ENCODE data around the gene KLF4. TPM values are rescaled to one million over a fixed set of nuclear protein-coding genes. Genes with fewer than 3 reads are reported as not detected.
"Not testable (repeated sequence)": the region's sequence is repeated elsewhere in the genome, so short reads cannot be mapped to it uniquely, and the experiment has no call there.

Gene KLF4
- total RNA-seq = 100 to 1,000 TPM; 481 to 507 TPM
- long read RNA-seq, transcript KLF4-201 (5 exons, 2,813 nt) = minor isoform, 176 of 801 reads
- long read RNA-seq, transcript KLF4-205 (3 exons, 2,393 nt) = major isoform, 456 of 801 reads
- long read RNA-seq, partial matches to known transcripts = 149 of 801 reads
- long read RNA-seq, other reads (novel, unspliced or antisense) = 20 of 801 reads

DNA sequence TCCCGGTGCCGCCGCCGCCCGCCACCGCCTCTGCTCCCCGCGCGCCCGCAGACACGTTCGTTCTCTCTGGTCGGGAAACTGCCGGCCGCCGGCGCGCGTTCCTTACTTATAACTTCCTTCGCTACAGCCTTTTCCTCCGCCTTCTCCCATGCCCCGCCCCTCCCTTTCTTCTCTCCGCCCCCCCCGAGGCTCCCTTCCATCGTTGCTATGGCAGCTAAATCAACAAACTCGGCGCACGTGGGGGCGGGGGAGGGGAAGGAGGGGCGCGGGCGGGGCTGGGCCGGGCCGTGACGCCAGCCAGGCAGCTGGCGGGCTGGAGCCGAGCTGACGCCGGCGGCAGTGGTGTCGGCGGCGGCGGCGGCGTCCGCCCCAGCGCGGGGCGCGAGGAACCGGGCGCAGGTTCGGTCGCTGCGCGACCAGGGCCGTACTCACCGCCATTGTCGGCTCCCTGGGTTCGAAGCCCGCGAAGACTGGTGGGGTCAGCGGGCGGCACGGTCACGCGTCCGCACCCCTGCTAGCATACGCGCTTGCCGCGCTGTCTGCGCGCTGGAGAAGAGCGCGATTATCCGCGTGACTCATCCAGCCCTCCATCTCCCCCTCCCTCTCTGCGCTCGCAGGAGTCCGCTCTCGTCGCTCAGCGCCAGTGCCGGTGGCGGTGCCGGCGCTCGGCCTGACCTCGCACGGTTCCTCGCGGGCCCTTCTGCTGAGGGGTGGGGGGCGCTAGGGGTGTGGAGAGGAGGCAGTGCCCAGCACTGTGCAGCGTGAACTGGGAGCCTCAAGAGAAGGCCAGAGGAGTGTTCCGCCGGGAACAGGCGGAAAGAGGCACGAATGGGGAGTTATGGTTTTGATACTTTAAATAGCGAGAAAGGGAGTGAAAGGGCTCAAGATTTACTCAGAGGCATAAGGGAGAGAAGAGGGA lies at the start of gene KLF4:
TSS of gene KLF4 (minus strand) at position 83 of the 919 bp plus-strand sequence. CDS start 597 bp downstream, outside the sequence.
- ATAC-seq = peak; percentile 59
- intact Hi-C loops (cut with DNase I, micrococcal nuclease) = loop anchor here in 1 of 2 donors (5.0 kb wide), 1 partner anchor 147 kb away; no protein-coding TSS in a partner anchor

DNA sequence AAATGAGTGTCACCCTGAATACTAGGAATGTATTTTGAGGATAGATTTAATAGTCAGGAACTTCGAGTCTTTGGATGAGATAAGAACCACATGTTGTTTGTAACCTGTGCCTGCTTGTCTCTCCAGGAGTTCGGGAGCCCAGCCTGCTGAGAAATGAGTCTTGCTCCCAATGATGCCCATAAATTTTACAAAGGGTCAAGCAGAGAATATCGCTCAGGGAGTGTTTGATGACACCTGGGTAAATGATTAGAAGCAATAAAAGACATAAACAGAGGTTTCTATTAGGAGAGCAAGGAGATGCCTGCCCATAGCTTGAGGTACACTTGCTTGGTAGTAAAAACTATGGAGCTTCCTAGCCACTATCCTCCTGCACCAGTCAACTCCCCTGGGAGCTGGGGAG lies 46.9 kb upstream of the KLF4 start:
- DNase-seq (no peak), ATAC-seq (peak; percentile 92)
- intact Hi-C loops (cut with DNase I, micrococcal nuclease) = no loop called here

More for the DNA sequence above, at the start of gene KLF4:
- peak; percentile 89 to 93 for DNase-seq

DNA sequence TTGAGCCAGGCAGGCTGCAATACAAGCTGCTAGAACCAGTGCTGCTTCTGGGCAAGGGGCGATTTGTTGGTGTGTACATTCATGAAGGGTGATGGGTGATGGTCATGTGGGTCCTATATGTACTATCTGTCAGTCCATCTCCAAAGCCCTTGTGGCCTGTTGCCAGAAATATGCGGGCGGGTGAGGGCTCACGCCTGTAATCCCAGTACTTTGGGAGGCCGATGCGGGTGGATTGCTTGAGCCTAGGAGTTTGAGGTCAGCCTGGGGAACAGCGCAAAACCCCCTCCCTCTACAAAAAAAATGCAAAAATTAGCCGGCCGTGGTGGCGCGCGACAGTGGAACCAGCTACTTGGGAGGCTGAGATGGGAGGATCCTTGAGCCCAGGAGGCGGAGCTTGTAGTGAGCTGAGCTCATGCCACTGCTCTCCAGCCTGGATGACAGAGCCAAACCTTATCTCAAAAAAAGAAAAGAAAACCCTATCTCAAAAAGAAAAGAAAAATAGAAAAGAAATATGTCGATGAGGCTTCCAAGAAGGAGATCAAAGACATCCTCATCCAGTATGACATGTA lies 45.0 kb upstream of the KLF4 start:
- DNase-seq (no peak), ATAC-seq (no peak)
- intact Hi-C loops (cut with DNase I, micrococcal nuclease) = no loop called here

DNA sequence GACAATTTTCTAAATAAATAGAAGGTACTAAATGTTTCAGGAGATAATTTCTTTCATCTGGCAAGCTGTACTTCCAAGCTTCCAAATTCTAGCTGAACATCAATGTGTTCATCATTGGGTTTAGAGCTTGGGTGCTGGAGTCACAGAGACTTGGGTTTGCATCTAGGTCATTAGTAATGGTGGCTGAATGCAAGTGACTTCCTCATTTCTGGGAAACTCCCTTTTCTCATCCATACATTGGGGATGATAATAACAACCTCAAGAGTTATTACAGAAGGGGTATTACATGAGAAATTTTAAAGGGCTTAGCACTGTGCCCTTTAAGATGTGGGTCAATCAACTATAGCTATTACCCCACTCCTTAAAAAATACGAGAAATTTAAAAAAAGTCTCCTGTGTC lies 41.1 kb upstream of the KLF4 start:
- ATAC-seq (no peak), DNase-seq (no peak)
- intact Hi-C loops (cut with DNase I, micrococcal nuclease) = no loop called here

DNA sequence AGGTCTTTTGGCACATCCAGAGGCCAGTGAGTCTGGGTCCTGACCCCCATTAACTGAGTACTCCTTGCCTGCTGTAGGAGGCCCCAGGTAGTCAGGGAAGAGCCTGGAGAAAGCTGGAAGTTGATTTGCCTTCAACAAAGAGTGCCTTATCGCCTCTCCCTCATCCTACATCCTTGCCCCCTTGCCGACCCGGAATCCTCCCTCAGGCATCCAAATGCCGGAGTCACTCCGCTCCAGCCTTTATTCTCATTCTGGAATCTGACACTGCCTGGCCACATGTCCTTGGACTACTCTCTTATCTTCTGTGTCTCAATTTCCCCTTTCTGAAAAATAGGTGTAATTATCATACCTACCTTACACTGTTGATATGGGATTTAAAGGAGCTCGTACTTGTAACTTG lies 39.1 kb upstream of the KLF4 start:
- intact Hi-C loops (cut with DNase I, micrococcal nuclease) = no loop called here

DNA sequence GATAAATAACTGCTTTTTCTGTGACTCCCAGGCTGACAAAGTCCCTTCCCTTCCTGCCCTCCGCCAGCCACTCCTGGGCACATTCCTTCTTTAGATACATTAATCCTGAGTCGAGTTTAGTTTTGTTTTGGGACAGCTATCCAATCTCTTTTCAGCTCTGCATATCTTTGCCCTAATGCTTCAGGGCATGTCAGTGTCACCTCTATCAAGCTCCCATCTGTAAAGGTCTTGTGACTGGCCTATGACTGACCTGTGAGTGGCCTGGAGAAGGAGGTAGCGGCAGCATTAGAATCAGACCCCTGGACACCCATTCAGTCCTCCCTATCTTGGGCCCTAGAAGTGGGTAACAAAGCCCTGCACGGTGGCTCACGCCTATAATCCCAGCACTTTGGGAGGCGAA lies 34.0 kb upstream of the KLF4 start:
- DNase-seq (no peak), ATAC-seq (no peak)
- intact Hi-C loops (cut with DNase I, micrococcal nuclease) = no loop called here

More for the DNA sequence above, 39.1 kb upstream of the KLF4 start:
- ATAC-seq (no peak), DNase-seq (no peak)

DNA sequence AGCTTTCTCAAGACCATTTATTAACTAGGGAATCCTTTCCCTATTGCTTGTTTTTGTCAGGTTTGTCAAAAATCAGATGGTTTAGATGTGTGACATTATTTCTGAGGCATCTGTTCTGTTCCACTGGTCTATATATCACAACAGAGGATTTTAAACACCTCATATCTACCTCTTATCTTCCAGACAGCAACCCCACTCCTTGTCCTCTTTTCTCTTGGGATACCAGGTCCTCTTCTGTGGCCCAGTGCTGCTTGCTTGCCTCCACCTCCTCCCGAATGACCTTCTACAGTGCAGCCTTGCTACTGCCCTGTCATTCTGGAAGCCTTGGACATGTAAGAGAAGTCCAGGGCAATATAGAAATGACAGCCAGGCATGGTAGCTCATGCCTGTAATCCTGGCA lies 30.6 kb upstream of the KLF4 start:
- DNase-seq (no peak), ATAC-seq (no peak)
- intact Hi-C loops (cut with DNase I, micrococcal nuclease) = no loop called here

DNA sequence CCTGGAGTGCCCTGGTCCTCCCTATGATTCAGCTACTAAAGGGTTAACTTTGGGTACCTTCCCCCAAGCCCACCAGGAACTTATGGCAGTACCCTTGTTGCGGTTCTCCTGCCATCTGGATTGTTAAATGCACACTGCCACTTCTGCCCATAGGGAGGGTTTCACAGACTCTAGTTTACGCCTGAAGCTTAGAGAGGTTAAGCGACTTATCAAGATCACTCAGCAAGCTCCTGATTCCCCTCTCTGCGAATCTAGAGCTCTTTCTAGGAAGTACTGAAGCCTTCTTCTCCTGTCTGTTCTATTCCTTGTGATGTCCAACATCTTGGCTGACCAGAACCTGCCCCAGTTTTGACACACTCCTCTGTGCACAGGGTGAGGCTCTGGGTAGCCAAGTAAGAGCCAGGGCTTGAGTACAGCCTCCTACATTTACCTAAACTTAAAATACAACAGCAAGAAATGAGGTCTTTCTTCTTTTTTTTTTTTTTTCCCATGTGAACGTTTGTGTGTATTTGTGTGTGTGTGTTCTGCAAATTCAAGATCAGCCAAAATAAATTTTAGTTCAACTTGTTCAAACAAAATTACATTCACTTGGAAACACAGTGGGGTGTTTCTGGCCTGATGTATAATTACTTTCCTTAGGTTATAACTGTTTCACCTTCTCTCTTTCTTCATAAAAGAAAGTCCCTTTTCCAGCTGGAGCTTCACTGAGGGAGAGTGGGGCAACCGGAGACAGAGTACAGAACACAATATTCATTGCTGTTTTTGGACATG lies 28.7 kb upstream of the KLF4 start:
- intact Hi-C loops (cut with DNase I, micrococcal nuclease) = no loop called here
- DNase-seq (no peak), ATAC-seq (no peak)

DNA sequence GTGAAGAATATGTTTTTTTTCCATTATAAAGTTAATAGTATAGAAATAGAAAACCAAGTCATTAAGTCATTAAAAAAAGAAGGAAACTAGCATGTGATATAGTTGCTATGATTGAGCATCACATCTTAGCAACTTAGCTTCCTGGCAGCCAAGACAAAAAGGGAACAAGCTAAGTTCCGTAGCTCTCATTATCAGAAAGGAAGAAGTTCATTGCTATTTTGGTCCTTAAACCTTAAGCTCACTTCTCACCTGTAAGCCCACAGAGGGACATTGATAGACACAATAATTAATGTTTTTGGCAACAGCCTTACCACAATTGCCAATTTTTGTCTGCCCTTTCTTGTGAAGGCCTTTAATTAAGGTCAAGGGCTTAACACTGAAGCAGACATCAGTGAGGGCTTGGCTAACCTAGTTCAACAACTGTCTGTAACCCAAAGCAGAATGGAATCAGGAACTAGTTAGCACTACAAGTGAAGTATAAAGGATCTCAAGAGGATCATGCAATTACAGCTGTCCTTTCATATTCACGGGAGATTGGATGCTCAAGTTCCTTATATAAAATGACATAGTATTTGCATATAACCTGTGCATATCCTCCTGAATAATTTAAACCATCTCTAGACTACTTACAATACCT lies 24.0 kb upstream of the KLF4 start:
- ATAC-seq = no peak
- DNase-seq = no peak
- intact Hi-C loops (cut with DNase I, micrococcal nuclease) = no loop called here

DNA sequence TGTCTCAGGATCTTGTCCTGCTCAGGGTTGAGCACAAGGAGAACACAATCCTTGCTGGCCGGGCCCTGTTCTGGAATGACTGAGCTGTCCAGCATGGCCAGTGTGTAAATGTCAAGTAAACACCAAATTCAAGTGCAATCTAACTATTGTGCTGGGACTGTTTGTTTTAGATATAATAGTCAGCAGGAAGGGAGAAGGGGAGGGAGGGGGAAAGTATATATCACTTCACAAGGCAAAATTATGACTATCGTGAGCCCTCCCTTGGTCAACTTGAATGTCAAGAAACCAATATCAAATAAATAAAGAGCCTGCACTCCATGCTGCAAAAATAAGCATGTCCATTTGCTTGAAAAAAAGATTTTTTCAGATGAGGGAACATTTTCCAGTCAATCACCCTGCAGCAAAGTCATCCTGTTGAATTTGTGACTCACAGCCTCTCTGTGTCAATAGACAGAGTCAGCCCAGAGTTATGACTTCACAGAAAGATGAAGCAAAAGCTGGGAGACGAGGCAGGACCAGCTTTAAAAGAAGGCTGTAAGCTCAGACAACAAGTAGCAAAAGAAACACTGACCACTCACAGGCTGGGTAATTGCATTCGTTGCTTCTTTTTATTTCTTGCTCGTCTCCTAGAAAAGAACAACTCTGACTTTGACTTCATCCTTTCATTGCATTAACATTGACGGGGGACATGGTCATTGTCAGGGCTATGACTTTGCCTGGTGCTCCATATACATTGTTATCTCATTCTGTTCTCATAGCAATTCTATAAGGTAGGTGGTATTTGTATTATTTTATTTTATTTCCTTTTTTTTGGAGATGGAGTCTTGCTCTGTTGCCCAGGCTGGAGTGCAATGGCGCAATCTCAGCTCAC lies 15.3 kb upstream of the KLF4 start:
- ATAC-seq = peak; percentile 88
- intact Hi-C loops (cut with DNase I, micrococcal nuclease) = no loop called here
- DNase-seq = peak; percentile 41 to 44

DNA sequence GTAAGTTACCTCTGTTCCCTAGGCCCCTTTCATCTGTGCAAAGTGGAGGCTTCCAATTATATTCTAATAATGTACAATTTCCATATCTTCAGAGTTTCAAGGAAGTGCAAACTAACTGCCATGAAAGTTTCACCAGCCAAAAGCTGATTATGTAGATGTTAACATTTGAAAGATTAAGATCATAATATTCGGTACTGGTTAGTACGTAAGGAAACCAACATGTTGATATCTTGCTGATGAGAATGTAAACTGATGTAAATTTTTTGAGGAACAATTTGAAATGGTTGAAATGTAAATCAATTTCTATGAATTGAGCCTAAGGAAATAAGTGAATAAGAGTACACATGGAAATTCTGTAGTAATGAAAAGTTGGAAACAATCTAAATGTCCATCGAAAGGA lies 12.9 kb upstream of the KLF4 start:
- intact Hi-C loops (cut with DNase I, micrococcal nuclease) = no loop called here
- ATAC-seq (no peak), DNase-seq (no peak)

DNA sequence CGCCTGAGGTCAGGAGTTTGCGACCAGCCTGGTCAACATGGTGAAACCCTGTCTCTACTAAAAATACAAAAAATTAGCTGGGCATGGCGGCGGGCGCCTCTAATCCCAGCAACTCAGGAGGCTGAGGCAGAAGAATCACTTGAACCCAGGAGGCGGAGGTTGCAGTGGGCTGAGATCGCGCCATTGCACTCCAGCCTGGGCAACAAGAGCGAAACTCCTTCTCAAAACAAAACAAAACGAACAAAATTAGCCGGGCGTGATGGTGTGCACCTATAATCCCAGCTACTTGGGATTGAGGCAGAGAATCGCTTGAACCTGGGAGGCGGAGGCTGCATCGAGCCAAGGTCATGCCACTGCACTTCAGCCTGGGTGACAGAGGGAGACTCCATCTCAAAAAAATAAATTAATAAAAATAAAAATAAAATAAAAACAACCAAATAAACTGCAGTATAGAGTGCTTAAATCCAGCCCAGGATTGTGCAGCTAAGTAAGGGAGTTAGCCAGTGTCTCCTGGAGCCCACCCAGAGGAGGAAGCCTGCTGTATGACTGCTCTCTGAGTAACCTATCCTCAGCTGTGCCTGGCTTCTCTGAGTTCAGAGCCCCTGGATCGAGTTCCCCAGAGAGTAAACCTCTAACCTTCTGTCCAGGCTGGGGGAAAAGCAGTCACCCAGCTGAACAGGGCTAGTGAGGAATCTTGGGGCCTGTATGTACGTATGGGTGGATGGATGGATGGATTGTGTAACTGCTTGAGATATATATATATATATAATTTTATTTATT lies 11.0 kb upstream of the KLF4 start:
- DNase-seq; ATAC-seq; intact Hi-C loops (cut with DNase I, micrococcal nuclease): not testable (repeated sequence)

DNA sequence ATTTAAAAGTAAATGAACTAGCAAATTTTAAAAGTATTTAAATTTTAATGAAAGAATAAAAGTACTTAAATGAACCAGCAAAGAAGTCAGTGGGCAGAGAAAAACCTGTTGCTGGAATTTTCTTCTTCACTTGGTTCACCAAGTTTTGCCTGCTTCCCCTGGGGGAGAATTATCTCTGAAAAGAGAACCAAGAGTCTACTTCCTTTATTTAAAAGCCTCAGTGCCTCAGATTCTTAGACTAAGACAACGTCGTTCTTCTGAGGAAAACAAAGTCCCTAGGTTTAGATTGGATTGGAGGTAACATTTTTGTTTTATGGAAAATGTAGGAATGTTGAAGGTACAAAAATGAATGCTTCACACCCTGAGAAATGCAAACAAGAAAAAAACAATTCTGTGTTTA lies 7.4 kb upstream of the KLF4 start:
- ATAC-seq (no peak), DNase-seq (no peak)
- intact Hi-C loops (cut with DNase I, micrococcal nuclease) = no loop called here

DNA sequence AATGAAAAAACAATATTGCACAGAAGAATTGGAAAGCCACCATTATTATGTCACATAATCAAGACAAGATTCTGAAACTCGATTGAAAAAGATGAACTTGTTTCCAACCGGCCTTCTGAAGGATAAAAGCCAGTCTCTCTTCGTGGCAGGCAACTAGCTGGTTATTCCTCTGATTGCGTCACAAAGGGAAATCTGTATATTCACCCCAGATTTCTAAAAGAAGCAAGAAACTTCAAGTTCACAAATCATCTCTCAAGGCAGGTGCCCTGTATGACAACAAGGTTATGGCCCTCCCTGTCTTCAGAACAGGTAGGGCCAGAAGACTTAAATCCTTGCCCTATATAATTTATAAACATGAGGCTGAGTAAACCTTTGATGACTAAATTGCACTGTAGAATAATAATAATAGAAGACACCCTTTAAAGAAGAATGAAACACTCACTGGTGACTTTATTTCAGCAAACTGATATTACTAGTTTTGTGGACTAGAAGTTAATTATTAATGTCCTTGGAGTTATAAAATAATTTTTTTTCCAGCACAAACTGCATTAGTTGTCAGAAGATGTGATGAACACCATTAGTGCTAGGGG lies 2.9 kb upstream of the KLF4 start:
- DNase-seq = no peak
- ATAC-seq = no peak
- intact Hi-C loops (cut with DNase I, micrococcal nuclease) = loop anchor here in 1 of 2 donors (5.0 kb wide), 1 partner anchor 145 kb away; no protein-coding TSS in a partner anchor

DNA sequence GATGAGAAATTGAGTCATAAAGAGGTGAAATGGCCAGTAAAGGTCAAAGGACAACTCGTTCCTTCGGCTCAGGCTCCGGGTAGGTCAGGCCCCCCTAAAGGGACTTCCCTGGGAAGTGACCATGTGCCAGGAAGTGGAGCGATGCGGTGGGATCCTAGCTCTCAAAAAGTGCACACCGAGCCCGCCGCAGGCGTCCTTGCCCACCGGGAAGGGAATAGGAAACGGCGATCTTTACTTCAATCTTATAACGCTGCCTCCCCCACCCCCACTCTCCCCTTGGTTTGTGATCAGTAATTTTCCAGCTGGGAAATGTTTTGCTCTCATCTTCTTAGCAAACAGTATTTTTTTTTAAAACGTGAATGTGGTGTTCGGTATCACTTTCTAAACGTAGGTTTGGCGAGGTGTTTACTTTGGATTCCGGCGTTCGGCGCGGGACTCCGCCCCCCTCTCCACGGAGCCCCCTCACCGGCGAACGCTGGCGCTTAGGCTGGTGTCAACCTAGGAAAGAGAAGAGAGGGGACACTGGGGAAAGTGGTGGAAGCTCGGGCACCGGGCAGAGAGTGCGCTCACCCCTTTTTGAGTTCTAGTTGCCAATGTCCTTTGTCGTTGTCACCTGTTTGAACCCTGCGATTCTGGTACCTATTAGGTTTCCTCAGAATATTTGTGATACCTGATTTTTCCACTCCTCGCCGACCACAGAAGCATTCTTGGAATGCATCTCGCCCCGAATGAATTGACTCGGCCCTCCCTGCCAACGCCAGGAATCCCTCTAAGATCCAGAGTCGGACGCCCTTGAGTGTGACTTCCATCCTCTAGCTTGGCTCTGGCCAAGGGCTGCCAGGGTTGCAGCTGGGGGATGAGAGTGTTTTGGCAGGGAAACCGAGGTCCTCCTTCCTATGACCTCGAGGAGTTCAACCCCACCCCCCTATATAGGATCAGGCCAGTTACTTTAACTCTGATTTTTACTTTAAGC lies 1.8 kb upstream of the KLF4 start:
- intact Hi-C loops (cut with DNase I, micrococcal nuclease) = loop anchor here in 1 of 2 donors (5.0 kb wide), 1 partner anchor 146 kb away; no protein-coding TSS in a partner anchor
- ATAC-seq (no peak), DNase-seq (peak in 1 of 2 donors; percentile 53)
